ENCODE measurements around the gene TNFAIP3. TPM values are rescaled to one million over a fixed set of nuclear protein-coding genes. Genes with fewer than 3 reads are reported as not detected.

TNFAIP3 gene
- total and polyA plus RNA-seq, 2 of the 8 experiments (the other 6 are each of a cell fraction or from before 2014, with no cell fraction given): 1.6 to 2.0 TPM

DNA sequence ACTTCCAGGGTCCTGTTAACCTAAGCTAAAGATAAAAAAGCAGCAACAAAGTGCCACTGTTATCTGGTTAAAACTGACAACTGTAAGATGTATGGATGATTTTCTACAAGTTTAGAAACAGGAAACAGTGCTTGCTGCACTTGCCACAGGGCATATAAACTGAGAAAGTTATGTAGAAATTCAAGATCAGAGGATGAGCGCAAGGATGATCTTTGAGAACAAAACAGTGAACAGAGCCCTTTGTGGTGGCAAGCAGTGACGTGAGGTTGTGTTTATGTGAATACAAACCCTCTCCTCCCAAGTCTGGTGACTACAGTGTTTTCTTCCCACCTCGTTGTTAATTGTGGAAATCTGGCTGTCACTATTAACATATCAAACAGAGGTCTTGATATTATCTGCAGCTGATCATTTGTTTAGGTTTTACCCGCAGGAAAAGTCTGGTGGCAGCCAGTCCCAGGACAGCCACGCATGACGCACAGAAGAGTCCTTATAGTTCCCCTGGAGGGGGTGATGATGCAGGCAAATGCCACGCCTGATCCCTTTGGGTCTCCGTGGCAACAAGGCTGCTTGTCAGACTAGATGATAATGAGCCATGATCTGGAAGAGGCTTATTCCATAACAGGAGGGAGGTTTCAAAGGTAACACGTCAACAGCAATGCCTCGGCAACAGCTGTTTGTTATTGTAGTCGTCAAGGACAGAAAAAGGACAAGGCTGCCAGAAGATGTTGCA is 43.1 kb upstream of the TNFAIP3 start (continued):
- TF ChIP-seq BRCA1 (IDR thresholded peaks at IDR 0.05; ENCODE audit: low read depth, low read length) (no peak), SUZ12 (IDR thresholded peaks at IDR 0.05; ENCODE audit: low read length) (no peak), SIX5 (IDR thresholded peaks at IDR 0.05; ENCODE audit: low read depth, low read length) (no peak), CEBPB (IDR thresholded peaks at IDR 0.05; ENCODE audit: low read depth, low read length) (no peak), TAF7 (optimal IDR thresholded peaks at IDR 0.05; ENCODE audit: borderline replicate concordance, low read depth, low read length) (no peak), SP2 (IDR thresholded peaks at IDR 0.05; ENCODE audit: low read length) (no peak), FOSL1 (IDR thresholded peaks at IDR 0.05; ENCODE audit: insufficient read depth, low read depth, low read length) (no peak)
- TF ChIP-seq, protein P1, sequence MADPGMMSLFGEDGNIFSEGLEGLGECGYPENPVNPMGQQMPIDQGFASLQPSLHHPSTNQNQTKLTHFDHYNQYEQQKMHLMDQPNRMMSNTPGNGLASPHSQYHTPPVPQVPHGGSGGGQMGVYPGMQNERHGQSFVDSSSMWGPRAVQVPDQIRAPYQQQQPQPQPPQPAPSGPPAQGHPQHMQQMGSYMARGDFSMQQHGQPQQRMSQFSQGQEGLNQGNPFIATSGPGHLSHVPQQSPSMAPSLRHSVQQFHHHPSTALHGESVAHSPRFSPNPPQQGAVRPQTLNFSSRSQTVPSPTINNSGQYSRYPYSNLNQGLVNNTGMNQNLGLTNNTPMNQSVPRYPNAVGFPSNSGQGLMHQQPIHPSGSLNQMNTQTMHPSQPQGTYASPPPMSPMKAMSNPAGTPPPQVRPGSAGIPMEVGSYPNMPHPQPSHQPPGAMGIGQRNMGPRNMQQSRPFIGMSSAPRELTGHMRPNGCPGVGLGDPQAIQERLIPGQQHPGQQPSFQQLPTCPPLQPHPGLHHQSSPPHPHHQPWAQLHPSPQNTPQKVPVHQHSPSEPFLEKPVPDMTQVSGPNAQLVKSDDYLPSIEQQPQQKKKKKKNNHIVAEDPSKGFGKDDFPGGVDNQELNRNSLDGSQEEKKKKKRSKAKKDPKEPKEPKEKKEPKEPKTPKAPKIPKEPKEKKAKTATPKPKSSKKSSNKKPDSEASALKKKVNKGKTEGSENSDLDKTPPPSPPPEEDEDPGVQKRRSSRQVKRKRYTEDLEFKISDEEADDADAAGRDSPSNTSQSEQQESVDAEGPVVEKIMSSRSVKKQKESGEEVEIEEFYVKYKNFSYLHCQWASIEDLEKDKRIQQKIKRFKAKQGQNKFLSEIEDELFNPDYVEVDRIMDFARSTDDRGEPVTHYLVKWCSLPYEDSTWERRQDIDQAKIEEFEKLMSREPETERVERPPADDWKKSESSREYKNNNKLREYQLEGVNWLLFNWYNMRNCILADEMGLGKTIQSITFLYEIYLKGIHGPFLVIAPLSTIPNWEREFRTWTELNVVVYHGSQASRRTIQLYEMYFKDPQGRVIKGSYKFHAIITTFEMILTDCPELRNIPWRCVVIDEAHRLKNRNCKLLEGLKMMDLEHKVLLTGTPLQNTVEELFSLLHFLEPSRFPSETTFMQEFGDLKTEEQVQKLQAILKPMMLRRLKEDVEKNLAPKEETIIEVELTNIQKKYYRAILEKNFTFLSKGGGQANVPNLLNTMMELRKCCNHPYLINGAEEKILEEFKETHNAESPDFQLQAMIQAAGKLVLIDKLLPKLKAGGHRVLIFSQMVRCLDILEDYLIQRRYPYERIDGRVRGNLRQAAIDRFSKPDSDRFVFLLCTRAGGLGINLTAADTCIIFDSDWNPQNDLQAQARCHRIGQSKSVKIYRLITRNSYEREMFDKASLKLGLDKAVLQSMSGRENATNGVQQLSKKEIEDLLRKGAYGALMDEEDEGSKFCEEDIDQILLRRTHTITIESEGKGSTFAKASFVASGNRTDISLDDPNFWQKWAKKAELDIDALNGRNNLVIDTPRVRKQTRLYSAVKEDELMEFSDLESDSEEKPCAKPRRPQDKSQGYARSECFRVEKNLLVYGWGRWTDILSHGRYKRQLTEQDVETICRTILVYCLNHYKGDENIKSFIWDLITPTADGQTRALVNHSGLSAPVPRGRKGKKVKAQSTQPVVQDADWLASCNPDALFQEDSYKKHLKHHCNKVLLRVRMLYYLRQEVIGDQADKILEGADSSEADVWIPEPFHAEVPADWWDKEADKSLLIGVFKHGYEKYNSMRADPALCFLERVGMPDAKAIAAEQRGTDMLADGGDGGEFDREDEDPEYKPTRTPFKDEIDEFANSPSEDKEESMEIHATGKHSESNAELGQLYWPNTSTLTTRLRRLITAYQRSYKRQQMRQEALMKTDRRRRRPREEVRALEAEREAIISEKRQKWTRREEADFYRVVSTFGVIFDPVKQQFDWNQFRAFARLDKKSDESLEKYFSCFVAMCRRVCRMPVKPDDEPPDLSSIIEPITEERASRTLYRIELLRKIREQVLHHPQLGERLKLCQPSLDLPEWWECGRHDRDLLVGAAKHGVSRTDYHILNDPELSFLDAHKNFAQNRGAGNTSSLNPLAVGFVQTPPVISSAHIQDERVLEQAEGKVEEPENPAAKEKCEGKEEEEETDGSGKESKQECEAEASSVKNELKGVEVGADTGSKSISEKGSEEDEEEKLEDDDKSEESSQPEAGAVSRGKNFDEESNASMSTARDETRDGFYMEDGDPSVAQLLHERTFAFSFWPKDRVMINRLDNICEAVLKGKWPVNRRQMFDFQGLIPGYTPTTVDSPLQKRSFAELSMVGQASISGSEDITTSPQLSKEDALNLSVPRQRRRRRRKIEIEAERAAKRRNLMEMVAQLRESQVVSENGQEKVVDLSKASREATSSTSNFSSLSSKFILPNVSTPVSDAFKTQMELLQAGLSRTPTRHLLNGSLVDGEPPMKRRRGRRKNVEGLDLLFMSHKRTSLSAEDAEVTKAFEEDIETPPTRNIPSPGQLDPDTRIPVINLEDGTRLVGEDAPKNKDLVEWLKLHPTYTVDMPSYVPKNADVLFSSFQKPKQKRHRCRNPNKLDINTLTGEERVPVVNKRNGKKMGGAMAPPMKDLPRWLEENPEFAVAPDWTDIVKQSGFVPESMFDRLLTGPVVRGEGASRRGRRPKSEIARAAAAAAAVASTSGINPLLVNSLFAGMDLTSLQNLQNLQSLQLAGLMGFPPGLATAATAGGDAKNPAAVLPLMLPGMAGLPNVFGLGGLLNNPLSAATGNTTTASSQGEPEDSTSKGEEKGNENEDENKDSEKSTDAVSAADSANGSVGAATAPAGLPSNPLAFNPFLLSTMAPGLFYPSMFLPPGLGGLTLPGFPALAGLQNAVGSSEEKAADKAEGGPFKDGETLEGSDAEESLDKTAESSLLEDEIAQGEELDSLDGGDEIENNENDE (IDR thresholded peaks at IDR 0.05; ENCODE audit: insufficient replicate concordance, low read length): no peak
